ENCODE measurements around the gene VCL.

- TF ChIP-seq CTCF (conservative IDR thresholded peaks at IDR 0.05 in 1 of 2, IDR thresholded peaks at IDR 0.05 in 1 of 2; ENCODE audit: extremely low read depth in 1 of 2, insufficient read depth in 1 of 2, low read depth in 1 of 2, low read length in 2 of 2) (no peak), EZH2 (IDR thresholded peaks at IDR 0.05; ENCODE audit: borderline replicate concordance, low read length) (no peak)
These were observed 79.5 kb downstream of the VCL start for GRCh38 chr10:74077416-74077815.
